GM18861 (cell line): Measurements from ENCODE around the gene PRODH2.
"Not testable (repeated sequence)": the region's sequence is repeated elsewhere in the genome, so short reads cannot be mapped to it uniquely, and the experiment has no call there.

Experiments
- ATAC-seq: cut with Tn5 transposase; IDR thresholded peaks from one replicate; pipeline ENCODE4 v1.9.1; 2021; ENCODE audit not compliant: unreplicated experiment

PRODH2 gene

DNA sequence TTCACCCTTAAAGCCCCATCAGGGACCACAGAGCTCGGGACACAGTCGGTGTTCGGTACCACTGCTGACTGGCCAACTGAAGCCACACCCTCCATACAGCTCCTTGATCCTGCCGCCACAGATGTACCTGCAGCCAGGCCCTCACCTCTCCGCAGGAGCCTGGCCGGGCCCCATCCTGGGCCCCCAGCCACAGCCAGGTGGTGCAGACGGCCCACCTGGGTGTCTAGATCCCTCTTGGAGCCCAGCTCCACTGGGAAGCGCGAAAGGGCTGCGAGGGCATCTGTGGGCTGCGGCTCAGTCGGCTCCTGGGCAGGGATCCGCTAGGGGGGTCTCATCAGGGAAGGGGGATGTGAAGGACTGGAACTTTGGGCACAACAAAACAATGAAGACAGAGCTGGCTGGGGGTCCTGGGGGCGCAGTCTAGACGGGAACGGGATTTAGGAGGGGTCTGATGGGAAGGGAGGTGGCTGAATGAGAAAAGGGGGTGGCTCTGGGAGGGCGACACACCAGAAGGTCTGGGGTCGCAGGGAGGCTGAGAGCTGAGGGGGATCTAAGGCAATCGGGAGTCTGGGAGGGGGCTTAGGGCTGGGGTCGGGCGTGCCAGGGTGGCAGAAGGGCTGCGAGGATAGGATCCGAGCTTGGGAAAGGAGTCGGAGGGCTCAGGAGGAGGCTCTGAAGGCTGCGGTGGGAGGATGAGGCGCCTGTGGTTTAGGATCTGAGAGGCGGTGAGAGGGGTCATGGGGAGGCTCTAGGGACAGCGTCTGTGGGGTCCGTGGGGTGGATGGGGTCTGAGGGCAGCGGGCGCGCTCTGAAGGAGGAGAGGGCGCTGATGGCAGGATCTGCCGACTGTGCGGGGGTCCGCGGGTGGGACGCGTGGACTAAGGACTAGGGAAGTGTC lies 15.8 kb downstream of the PRODH2 start:
- ATAC-seq: no peak

DNA sequence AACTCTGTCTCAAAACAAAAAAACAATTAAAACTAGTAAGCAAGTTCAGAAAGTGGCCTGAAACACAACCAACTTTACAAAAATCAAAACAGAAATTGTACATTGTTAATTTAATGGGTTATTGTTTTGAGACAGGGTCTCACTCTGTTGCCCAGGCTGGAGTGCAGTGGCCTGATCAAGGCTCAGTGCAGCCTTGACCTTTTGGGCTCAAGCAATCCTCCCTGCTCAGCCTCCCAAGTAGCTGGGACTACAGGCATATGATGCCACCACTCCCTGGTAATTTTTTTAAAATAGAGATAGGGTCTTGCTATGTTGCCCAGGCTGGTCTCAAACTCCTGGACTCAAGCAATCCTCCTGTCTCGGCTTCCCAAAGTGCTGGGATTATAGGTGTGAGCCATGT lies 17.1 kb downstream of the PRODH2 start:
- ATAC-seq: not testable (repeated sequence)

DNA sequence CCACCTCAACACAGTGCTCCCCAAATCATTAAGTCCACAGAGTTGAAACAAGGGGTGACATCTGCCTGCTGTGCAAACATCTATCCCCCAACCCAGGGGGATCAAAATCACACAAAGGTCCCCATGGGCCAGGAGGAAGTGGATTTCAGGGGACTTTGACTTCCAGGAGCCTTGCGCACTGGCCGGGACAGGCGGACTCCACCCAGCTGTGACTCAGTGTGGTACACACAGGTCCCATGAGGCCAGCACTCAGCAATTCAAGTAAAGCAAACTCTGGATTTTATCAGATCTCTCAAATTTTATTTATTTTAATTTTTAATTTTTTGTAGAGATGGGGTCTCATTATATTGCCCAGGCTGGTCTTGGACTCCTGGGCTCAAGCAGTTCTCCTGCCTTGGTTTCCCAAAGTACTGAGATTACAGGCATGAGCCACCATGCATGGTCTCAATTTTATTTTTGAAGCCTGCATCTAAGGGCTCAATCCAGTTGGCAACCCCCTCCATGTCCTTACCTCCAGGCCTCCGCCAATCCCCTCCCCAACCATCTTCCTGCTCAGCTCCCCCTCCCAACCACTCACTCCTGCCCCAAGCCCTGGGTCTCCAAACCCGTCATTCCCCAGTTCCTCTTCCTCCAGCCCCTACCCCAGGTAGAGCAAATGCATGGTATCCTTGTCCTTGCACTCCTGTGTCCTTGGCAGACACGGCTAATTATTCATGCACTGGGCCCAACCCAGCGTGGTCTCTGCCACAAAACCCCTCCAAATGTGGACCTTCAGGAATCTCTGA lies 19.1 kb downstream of the PRODH2 start:
- ATAC-seq: no peak

DNA sequence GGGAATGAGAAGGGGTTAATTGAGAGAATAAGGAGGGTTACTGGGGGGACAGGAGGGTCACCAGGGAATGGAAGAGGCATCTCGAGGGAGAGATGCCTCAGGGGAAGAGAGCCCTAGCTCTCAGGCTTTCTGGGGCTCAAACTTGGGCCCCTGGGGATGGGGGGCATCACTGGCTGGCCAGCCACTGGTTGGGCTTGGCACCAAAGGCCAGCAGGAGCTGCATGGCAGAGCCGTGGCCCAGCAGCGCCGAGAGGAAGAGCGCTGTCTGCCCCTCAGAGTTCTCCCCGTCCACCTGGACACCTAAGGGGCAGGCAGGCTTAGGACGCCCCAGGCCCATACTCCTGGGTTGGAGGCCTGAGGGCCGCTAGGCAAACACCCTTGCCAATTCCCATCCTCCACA lies 19.8 kb downstream of the PRODH2 start:
- ATAC-seq: no peak

DNA sequence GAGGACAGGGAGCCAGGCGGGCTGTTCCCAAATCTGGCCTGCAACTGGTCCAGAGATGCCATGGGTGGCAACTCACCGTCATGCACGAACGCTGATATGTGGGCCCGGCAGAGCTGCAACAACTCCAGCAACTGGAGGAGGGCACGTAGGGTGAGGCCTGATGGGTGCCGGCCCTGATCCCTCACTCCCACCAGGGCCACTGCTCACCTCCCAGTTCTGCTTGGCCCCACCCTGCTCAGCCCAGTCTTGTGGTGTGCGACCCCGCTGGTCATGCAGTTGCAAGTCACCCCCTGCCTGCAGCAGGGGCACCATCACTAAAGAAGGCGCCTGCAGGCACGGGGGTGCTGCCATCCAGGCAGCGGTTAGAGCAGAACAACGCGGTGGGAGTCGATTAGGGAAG lies 20.3 kb downstream of the PRODH2 start:
- ATAC-seq: no peak

DNA sequence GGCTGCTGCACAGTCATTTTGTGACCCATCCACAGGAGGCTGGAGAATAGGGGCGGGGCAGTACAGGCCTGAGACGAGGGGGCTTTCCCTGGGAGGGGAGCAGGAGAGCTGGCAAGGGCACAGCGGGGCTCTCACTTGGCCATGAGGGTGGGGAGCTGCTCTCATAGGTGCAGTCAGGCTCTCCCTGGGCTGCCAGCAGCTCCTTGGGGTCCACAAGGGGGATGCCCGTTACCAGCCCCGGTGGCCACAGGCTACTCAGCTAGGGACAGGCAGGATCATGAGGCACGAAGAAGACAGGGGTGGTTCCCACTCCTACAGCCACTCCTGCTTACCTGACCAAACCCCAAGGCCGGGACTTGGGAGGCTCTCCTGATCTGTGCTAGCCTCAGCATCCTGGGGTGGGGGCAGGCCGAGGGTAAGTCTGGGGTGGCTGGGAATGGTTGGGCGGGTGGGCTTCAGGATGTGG lies 20.8 kb downstream of the PRODH2 start:
- ATAC-seq: no peak

DNA sequence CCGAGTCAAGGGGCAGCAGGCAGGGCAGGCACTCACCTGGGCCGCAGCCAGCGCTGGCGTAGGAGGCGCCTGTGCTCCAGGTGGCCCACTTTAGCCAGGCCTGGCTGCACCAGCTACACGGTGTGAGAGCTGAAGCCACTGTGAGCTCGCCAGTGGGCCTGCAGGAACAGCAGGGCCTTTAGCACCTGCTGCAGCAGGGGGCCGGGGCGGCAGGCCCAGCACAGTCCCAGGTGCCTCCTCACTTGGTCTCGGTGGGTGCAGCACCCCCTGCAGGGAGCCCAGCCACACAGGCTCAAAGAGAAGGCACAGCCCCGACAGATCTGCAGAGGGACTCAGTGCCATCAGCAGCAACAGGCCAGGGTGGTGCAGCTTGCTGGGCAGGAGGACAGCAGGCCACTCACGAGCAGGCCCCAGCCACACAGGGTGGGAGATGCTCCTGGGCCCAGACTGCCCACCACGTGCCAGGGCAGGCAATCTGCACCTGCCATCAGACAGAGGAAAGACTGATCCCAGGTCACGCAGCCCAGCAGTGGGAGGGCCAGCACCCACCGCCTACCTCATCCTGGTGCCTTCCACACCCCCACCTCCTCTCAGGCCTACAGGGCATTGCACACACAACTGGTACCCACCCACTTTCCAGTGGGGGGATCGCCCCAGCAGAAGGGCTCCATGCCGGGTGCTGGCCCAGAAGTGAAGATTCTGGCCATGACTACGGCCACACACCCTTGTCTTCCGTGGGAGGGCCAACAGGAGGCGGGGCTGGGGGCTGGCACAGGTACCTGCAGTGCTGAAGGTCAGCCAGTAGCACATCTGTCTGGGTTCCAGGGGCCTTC lies 21.4 kb downstream of the PRODH2 start:
- ATAC-seq: no peak

DNA sequence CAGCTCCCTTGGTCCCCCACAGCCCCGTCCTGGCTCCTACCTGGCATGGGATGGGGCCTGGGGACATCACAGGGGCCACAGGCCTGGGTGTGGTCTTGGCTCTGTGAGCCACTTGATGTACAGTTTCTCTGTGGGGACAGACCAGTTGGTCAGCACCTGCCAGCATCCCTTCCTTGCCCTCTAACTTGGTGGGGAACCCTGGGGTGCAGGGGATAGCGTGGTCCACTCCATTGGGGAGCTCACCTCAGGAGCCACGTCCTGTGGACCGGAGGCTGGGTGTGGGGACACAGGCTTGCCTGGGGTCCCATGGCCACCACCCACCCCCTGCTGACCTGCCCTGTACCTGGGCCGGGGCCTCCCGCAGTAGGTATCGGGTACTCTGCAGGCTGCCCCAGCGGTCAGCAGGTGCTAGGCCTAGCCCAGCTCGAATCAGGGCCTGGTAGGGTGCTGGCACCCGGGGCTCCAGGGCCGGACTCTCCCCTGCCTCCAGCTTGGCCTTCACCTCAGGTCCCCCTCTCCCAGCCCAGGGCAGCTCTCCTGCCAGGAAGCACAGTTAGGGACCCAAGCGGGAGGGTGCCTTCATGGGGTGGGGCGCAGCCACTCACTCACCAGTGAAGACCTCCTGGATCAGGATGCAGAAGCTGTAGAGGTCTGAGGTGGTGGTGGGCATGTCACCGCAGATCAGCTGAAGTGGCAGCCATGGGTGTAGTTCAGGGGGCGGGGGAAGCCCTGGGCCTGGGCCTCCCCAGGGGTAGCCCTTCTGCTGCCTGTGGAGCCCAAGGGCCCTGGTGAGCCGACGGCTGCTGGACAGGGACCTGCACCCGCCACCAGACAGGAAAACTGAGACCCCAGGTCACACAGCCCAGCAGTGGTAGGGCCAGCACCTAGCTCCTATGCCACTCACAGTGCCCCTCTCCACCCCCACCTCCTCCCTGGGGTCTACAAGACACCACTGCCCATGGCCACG lies 22.4 kb downstream of the PRODH2 start:
- no peak for ATAC-seq

DNA sequence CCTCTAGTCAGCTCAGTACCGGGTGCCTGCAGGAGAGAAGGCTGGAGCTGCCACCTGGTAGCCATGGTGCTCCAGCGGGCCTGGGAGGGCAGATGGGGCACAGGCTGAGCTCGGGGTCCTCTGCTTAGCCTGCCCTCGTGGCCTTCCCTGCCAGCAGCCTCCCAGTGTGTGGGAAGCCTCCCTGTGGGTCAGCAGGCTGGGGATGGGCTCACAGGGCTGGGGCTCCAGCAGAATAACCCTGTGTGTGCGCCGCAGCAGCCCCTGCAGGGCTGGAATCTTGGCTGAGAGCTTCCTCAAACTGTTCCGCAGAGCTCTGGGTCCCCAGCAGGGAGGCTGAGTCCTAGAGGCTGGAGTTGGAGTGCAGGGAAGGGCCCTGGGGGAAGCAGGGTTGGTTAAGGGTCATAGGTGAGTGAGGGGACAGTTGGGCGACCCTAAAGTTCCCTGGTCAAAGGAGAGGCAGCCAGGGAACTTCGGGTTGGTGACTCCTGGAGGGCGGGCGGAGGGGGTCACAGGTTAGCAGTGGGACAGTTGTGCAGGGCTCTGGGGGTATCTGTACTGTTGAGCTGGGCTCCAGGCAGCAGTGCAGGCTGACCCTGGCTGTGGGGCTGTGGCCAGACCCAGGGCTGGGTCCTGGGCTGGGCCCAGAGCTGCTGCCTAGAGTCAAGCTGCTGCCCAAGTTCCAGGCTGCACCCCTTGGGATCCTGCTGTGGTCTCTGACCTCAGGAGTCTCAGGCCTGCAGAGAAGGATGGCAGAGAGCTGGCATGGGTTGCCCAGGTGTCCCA lies 23.3 kb downstream of the PRODH2 start:
- ATAC-seq: no peak

DNA sequence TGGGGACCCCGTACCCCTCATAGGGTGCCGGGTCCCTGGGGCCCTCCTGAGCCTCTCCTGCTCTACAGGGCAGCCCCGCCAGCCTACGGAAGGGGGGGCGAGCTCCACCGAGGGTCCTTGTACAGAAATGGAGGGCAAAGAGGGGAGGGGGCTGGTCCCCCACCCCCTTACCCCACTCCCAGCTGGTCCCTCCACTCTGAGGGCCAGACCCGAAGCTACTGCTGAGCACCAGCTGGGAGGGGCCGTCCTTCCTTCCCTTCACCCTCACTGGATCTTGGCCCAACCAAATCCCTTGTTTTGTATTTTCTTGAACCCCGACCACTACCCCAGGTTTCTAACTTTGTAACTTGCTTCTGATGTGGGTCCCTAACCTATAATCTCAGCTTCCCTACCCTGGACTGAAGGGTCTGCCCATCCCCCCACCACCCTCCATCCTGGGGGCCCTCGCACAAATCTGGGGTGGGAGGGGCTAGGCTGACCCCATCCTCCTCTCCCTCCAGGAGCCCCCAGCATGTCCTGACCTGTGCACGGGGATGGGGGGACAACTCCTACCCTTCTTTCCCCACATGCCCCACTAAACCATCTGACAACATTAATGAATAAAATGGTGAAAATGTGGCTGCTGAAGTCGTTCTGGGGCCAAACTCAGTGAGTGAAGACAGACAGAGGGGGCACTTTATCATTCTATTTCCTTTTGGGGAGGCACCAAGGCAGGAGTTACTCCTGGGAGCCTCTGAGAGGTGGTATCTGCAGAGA lies 24.3 kb downstream of the PRODH2 start:
- no peak for ATAC-seq

DNA sequence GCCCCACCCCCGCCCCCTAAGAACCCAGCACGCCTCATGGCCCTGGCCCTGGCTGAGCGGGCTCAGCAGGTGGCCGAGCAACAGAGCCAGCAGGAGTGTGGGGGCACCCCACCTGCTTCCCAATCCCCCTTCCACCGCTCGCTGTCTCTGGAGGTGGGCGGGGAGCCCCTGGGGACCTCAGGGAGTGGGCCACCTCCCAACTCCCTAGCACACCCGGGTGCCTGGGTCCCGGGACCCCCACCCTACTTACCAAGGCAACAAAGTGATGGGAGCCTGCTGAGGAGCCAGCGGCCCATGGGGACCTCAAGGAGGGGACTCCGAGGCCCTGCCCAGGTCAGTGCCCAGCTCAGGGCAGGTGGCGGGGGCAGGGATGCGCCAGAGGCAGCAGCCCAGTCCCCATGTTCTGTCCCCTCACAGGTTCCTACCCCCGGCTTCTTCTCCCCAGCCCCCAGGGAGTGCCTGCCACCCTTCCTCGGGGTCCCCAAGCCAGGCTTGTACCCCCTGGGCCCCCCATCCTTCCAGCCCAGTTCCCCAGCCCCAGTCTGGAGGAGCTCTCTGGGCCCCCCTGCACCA lies 25.3 kb downstream of the PRODH2 start:
- no peak for ATAC-seq

DNA sequence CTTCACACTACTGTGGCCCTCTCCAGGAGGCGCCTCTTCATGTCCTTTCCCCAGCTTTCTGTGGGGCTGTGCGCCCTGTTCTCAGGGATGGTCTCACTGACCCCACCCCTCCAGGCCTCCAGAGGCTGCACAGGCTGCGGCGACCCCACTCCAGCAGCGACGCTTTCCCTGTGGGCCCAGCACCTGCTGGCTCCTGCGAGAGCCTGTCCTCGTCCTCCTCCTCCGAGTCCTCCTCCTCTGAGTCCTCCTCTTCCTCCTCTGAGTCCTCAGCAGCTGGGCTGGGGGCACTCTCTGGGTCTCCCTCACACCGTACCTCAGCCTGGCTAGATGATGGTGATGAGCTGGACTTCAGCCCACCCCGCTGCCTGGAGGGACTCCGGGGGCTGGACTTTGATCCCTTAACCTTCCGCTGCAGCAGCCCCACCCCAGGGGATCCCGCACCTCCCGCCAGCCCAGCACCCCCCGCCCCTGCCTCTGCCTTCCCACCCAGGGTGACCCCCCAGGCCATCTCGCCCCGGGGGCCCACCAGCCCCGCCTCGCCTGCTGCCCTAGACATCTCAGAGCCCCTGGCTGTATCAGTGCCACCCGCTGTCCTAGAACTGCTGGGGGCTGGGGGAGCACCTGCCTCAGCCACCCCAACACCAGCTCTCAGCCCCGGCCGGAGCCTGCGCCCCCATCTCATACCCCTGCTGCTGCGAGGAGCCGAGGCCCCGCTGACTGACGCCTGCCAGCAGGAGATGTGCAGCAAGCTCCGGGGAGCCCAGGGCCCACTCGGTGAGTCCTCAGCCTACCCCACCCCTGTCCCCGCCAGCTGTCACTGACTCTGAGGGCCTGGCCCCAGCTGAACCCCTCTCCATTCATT lies 26.1 kb downstream of the PRODH2 start:
- no peak for ATAC-seq

DNA sequence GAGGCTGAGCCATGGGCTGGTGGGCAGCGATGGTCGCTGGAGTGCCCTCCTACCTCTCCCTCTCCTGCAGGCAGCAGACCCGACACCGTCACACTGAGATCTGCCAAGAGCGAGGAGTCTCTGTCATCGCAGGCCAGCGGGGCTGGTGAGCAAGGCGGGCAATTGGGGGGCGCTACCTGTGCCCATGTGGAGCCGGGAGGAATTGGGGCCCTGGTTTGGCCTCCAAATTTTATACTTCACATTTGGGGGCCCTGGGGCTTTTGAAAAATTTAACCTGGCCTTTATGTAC lies 27.4 kb downstream of the PRODH2 start:
- ATAC-seq: no peak

DNA sequence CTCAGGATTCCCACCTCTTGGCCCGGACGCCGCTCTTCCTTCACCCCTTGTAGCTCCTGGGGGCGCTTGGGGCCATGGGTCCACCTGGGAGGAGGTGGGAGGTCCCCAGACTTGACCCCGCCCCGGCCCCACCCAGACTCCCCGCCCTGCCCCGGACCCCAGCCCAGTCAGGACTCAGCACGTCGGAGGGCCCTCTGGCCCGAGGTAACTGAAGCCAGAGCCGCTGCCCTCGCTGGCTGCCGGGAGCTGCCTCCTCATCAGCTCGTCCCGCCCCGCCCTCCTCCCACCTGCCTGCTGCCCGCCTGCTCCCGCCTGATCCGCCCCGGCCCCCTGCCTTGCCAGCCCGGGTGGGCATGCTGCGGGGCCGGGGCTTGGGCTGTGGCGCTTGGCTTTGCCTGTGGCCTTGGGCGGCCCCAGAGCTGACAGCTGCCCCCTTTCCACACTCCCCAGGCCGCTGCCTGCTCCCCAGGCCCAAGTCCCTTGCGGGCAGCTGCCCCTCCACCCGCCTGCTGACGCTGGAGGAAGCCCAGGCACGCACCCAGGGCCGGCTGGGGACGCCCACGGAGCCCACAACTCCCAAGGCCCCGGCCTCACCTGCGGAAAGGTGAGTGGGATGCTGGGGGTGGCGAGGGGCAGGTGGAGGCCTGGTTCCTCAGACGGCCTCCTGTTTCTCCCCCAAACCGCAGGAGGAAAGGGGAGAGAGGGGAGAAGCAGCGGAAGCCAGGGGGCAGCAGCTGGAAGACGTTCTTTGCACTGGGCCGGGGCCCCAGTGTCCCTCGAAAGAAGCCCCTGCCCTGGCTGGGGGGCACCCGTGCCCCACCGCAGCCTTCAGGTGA lies 27.9 kb downstream of the PRODH2 start:
- ATAC-seq: no peak

DNA sequence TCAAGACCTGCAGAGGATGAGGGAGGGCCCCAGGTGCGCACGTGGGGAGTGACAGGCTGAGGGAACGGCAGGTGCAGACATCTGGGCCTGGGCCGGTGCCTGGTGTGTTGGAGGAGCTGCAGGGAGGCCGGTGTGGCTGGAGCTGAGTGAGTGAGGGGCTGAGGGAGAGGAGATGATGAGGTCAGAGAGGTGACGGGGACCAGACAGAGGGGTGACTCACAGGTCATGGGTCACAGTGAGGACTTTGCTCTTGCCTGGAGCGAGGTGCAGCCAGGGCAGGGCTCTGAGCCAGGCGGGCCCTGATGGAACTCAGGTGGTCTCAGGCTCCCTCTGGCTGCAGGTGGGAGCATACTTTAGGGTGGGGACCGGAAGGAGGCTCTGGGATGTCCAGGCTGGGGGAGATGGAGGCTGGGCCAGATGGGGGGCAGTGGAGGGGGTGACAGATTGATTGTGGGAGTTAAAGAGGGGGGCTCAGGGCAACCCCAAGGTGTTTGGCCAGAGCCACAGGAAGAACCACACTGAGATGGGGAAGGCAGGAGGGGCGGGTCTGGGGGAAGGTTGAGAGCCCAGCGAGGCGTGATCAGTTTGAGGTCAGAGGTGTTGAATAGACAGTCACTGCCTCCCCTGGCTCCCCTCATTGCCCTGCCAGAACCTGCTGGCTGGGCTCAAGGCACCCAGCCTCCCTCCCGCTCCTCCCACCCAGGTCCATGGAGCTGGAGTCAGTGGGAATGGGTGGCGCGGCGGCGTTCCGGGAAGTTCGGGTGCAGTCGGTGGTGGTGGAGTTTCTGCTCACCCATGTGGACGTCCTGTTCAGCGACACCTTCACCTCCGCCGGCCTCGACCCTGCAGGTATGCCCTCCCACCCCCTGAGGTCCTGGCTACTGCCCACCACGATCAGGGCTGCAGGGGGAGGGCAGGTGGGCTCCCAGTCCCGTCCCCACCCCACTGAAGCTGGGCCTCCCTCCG lies 28.9 kb downstream of the PRODH2 start:
- no peak for ATAC-seq
